Ascending aorta (tissue), 2 donors: ENCODE data around the gene ARRB1. TPM values are rescaled to one million over a fixed set of nuclear protein-coding genes. Genes with fewer than 3 reads are reported as not detected.

ENCODE experiments used
- DNase-seq, 2 donors: peaks; one replicate each; pipeline ENCODE4 v3.0.0-alpha.2; 2019; ENCODE audit warnings: low spot score in 2 of 2
- H3K27ac ChIP-seq, 2 donors: fragments of 200-600 bp; sonication (generic); one replicate each; pipeline ENCODE4 v1.5.1; 2016 to 2017; ENCODE audit warnings: mild to moderate bottlenecking in 1 of 2
- H3K27me3 ChIP-seq: fragments of 200-600 bp; sonication (generic); one replicate; pipeline ENCODE4 v1.5.1; 2017
- H3K36me3 ChIP-seq, 2 donors: fragments of 200-600 bp; sonication (generic); one replicate each; pipeline ENCODE4 v1.5.1; 2016
- H3K4me1 ChIP-seq, 2 donors: fragments of 200-600 bp; sonication (generic); one replicate each; pipeline ENCODE4 v1.5.1; 2016 to 2017; ENCODE audit warnings: mild to moderate bottlenecking in 1 of 2
- H3K4me3 ChIP-seq, 2 donors: fragments of 200-600 bp; sonication (generic); one replicate each; pipeline ENCODE4 v1.5.1; 2016 to 2017; ENCODE audit warnings: mild to moderate bottlenecking in 1 of 2
- H3K9me3 ChIP-seq, 2 donors: fragments of 200-600 bp; sonication (generic); one replicate each; pipeline ENCODE4 v1.5.1; 2016
- CTCF ChIP-seq, 3 experiments: fragments of 200-600 bp in 2 of 3; fragments of 450-650 bp in 1 of 3; sonication (generic) in 2 of 3; IDR thresholded peaks; one replicate each; pipeline ENCODE4 v1.5.1; 2016 to 2019; ENCODE audit warnings: antibody characterized with exemption in 3 of 3, mild to moderate bottlenecking in 1 of 3, moderate library complexity in 1 of 3
- intact Hi-C: fragments of 100-400 bp; cut with DNase I; formaldehyde crosslinking; loops from one replicate; pipeline ENCODE4 v1.15.1; 2023
- total RNA-seq: library from RNA; depleted of rRNA; stranded (reverse); fragments of >200 nt; gene quantifications from one replicate; pipeline ENCODE4 v1.1.0, GENCODE V29; 2016

Gene ARRB1
- total RNA-seq, 1 donor from 2014 or later, result 78.2 TPM

GRCh38 chr11:75238595-75239440, 112.6 kb downstream of the ARRB1 start:
- H3K27me3 ChIP-seq, result peaks cover 5% of the 10 kb centered on the region
- peak in 1 of 2 donors; percentile 58 for DNase-seq
- intact Hi-C loops, result no loop called here

GRCh38 chr11:75237050-75237449, 114.4 kb downstream of the ARRB1 start:
- no peaks in the 10 kb centered on the region for H3K27me3 ChIP-seq

More at GRCh38 chr11:75238595-75239440, 112.6 kb downstream of the ARRB1 start:
- Histone ChIP-seq H3K36me3 (no peaks in the 10 kb centered on the region), H3K9me3 (no peaks in the 10 kb centered on the region), H3K4me1 (peaks cover 2 to 4% of the 10 kb centered on the region in 2 donors), H3K27ac (no peak overlapping the region), H3K4me3 (no peak overlapping the region)
- TF ChIP-seq CTCF (IDR thresholded peaks at IDR 0.05), result no peak

GRCh38 chr11:75236062-75236461, 115.4 kb downstream of the ARRB1 start:
- no peaks in the 10 kb centered on the region for H3K9me3 ChIP-seq
- no peaks in the 10 kb centered on the region for H3K27me3 ChIP-seq
- H3K36me3 ChIP-seq, result no peaks in the 10 kb centered on the region
- intact Hi-C loops, result no loop called here
- H3K4me3 ChIP-seq, result no peak overlapping the region
- no peak for TF ChIP-seq CTCF (IDR thresholded peaks at IDR 0.05)
- no peak overlapping the region for H3K27ac ChIP-seq
- H3K4me1 ChIP-seq, result peaks cover 2 to 4% of the 10 kb centered on the region in 2 donors
- DNase-seq, result no peak

More at GRCh38 chr11:75237050-75237449, 114.4 kb downstream of the ARRB1 start:
- H3K27ac ChIP-seq, result no peak overlapping the region
- intact Hi-C loops, result no loop called here
- no peak for DNase-seq
- no peak for TF ChIP-seq CTCF (IDR thresholded peaks at IDR 0.05)
- H3K4me1 ChIP-seq, result peaks cover 2 to 4% of the 10 kb centered on the region in 2 donors
- no peak overlapping the region for H3K4me3 ChIP-seq
- no peaks in the 10 kb centered on the region for H3K9me3 ChIP-seq
- H3K36me3 ChIP-seq, result no peaks in the 10 kb centered on the region

- no peak overlapping the region for H3K27ac ChIP-seq
- peak in 1 of 2 donors; percentile 54 for DNase-seq
- TF ChIP-seq CTCF (IDR thresholded peaks at IDR 0.05), result no peak
- H3K9me3 ChIP-seq, result no peaks in the 10 kb centered on the region
- no peaks in the 10 kb centered on the region for H3K27me3 ChIP-seq
- no peak overlapping the region for H3K4me3 ChIP-seq
- no peaks in the 10 kb centered on the region for H3K4me1 ChIP-seq
- H3K36me3 ChIP-seq, result no peaks in the 10 kb centered on the region
- intact Hi-C loops, result no loop called here
Measured at GRCh38 chr11:75233754-75234172, 117.7 kb downstream of the ARRB1 start.

GRCh38 chr11:75230621-75231020, 120.8 kb downstream of the ARRB1 start:
- H3K9me3 ChIP-seq, result no peaks in the 10 kb centered on the region
- DNase-seq, result no peak
- intact Hi-C loops, result no loop called here
- H3K27ac ChIP-seq, result no peak overlapping the region
- no peak overlapping the region for H3K4me3 ChIP-seq
- H3K27me3 ChIP-seq, result no peaks in the 10 kb centered on the region
- H3K4me1 ChIP-seq, result no peaks in the 10 kb centered on the region
- no peaks in the 10 kb centered on the region for H3K36me3 ChIP-seq
- TF ChIP-seq CTCF (IDR thresholded peaks at IDR 0.05), result no peak
